HCT116 (cell line): ENCODE data around the gene ADGRD1.

ENCODE experiments used
- TF ChIP-seq, protein P1 (sequence below): IDR thresholded peaks from 2 replicates; pipeline ENCODE4 v1.6.1; 2012; ENCODE audit warnings: low read depth
- TF ChIP-seq, protein P2 (sequence below): IDR thresholded peaks from 2 replicates; pipeline ENCODE4 v1.6.1; 2011; ENCODE audit warnings: mild to moderate bottlenecking, low read length, moderate library complexity; ENCODE audit not compliant: insufficient replicate concordance; ENCODE audit errors: extremely low read depth
- TF ChIP-seq, protein P3 (sequence below), 3 experiments: fragments of 200-600 bp in 1 of 3; sonication (generic) in 1 of 3; IDR thresholded peaks in 2 of 3; conservative IDR thresholded peaks in 1 of 3; 2 replicates each; pipeline ENCODE4 v1.5.1; 2012 to 2017; ENCODE audit warnings: low read depth in 2 of 3, low read length in 2 of 3, antibody characterized with exemption in 1 of 3, borderline replicate concordance in 1 of 3, control low read depth in 1 of 3, mild to moderate bottlenecking in 1 of 3, mixed read lengths in 1 of 3, mixed run types in 1 of 3, moderate library complexity in 1 of 3; ENCODE audit not compliant: insufficient read depth in 1 of 3

DNA sequence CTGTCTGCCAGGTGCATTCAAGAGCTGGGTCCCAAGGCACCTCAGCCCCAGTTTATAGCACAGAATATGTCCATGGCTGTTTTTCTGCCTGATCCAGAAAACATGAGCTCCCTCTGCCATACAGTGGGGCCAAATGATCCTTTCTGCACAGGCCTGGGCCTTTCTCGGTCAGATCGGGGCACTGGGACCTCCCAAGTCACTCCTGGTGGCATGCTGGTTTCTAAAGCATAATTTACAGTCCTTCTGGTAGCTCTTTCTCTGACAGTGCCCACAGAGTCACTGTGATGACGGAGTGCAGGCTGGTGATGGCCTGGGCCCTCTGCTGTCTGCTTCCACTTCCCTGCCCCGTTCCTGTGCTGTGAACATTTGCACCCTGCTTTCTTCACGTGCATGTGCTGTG, 99.2 kb downstream of the ADGRD1 start:
- TF ChIP-seq, protein P1, sequence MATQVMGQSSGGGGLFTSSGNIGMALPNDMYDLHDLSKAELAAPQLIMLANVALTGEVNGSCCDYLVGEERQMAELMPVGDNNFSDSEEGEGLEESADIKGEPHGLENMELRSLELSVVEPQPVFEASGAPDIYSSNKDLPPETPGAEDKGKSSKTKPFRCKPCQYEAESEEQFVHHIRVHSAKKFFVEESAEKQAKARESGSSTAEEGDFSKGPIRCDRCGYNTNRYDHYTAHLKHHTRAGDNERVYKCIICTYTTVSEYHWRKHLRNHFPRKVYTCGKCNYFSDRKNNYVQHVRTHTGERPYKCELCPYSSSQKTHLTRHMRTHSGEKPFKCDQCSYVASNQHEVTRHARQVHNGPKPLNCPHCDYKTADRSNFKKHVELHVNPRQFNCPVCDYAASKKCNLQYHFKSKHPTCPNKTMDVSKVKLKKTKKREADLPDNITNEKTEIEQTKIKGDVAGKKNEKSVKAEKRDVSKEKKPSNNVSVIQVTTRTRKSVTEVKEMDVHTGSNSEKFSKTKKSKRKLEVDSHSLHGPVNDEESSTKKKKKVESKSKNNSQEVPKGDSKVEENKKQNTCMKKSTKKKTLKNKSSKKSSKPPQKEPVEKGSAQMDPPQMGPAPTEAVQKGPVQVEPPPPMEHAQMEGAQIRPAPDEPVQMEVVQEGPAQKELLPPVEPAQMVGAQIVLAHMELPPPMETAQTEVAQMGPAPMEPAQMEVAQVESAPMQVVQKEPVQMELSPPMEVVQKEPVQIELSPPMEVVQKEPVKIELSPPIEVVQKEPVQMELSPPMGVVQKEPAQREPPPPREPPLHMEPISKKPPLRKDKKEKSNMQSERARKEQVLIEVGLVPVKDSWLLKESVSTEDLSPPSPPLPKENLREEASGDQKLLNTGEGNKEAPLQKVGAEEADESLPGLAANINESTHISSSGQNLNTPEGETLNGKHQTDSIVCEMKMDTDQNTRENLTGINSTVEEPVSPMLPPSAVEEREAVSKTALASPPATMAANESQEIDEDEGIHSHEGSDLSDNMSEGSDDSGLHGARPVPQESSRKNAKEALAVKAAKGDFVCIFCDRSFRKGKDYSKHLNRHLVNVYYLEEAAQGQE = no peak
- TF ChIP-seq, protein P2, sequence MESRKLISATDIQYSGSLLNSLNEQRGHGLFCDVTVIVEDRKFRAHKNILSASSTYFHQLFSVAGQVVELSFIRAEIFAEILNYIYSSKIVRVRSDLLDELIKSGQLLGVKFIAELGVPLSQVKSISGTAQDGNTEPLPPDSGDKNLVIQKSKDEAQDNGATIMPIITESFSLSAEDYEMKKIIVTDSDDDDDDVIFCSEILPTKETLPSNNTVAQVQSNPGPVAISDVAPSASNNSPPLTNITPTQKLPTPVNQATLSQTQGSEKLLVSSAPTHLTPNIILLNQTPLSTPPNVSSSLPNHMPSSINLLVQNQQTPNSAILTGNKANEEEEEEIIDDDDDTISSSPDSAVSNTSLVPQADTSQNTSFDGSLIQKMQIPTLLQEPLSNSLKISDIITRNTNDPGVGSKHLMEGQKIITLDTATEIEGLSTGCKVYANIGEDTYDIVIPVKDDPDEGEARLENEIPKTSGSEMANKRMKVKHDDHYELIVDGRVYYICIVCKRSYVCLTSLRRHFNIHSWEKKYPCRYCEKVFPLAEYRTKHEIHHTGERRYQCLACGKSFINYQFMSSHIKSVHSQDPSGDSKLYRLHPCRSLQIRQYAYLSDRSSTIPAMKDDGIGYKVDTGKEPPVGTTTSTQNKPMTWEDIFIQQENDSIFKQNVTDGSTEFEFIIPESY = no peak
- TF ChIP-seq, protein P3, sequence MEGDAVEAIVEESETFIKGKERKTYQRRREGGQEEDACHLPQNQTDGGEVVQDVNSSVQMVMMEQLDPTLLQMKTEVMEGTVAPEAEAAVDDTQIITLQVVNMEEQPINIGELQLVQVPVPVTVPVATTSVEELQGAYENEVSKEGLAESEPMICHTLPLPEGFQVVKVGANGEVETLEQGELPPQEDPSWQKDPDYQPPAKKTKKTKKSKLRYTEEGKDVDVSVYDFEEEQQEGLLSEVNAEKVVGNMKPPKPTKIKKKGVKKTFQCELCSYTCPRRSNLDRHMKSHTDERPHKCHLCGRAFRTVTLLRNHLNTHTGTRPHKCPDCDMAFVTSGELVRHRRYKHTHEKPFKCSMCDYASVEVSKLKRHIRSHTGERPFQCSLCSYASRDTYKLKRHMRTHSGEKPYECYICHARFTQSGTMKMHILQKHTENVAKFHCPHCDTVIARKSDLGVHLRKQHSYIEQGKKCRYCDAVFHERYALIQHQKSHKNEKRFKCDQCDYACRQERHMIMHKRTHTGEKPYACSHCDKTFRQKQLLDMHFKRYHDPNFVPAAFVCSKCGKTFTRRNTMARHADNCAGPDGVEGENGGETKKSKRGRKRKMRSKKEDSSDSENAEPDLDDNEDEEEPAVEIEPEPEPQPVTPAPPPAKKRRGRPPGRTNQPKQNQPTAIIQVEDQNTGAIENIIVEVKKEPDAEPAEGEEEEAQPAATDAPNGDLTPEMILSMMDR (IDR thresholded peaks at IDR 0.05 in 2 of 3, conservative IDR thresholded peaks at IDR 0.05 in 1 of 3; ENCODE audit: borderline replicate concordance in 1 of 3, insufficient read depth in 1 of 3, low read depth in 2 of 3, low read length in 2 of 3) = no peak
